Thoracic aorta (tissue), 2 donors: Measurements from ENCODE around the gene CFAP52. TPM values are rescaled to one million over a fixed set of nuclear protein-coding genes. Genes with fewer than 3 reads are reported as not detected.
"Not testable (repeated sequence)": the region's sequence is repeated elsewhere in the genome, so short reads cannot be mapped to it uniquely, and the experiment has no call there.

Experiments used
- ATAC-seq: fragments of 150-250 bp; one replicate; pipeline ENCODE4 v1.8.0; 2017; ENCODE audit warnings: low read depth; ENCODE audit not compliant: insufficient number of reproducible peaks, low FRiP score
- DNase-seq: peaks from one replicate; pipeline ENCODE4 v3.0.0-alpha.2; 2020; ENCODE audit warnings: low spot score
- H3K27ac ChIP-seq, 2 donors: fragments of 200-600 bp; sonication (generic); 1 replicate in 1 of 2; 2 replicates in 1 of 2; pipeline ENCODE4 v1.5.1; 2016; ENCODE audit warnings: mild to moderate bottlenecking in 2 of 2, moderate library complexity in 2 of 2
- H3K27me3 ChIP-seq: fragments of 200-600 bp; sonication (generic); replicated peaks from 2 replicates; pipeline ENCODE4 v1.6.0; 2016; ENCODE audit warnings: mild to moderate bottlenecking; ENCODE audit not compliant: insufficient read depth
- H3K36me3 ChIP-seq: fragments of 200-600 bp; sonication (generic); one replicate; pipeline ENCODE4 v1.5.1; 2016
- H3K4me1 ChIP-seq, 2 donors: fragments of 200-600 bp; sonication (generic); 1 replicate in 1 of 2; 2 replicates in 1 of 2; pipeline versions ENCODE4 v1.5.1 to v1.6.0; 2016; ENCODE audit warnings: low read depth in 2 of 2, mild to moderate bottlenecking in 1 of 2; ENCODE audit not compliant: control insufficient read depth in 1 of 2
- H3K4me3 ChIP-seq: fragments of 200-600 bp; sonication (generic); 2 replicates; pipeline ENCODE4 v1.5.1; 2016; ENCODE audit warnings: mild to moderate bottlenecking
- H3K9me3 ChIP-seq: fragments of 200-600 bp; sonication (generic); 2 replicates; pipeline ENCODE4 v1.5.1; 2016
- total RNA-seq, 2 donors: library from RNA; depleted of rRNA; stranded (reverse); fragments of >200 nt; gene quantifications; one replicate each; pipeline versions ENCODE4 v1.1.0 to v1.2.3, GENCODE V29; 2016
- TF ChIP-seq, protein P1 (sequence below): fragments of 200-600 bp; sonication (generic); IDR thresholded peaks from one replicate; pipeline ENCODE4 v1.5.1; 2019; ENCODE audit warnings: antibody characterized with exemption

CFAP52 gene
- total RNA-seq, 2 donors from 2014 or later, result not detected

DNA sequence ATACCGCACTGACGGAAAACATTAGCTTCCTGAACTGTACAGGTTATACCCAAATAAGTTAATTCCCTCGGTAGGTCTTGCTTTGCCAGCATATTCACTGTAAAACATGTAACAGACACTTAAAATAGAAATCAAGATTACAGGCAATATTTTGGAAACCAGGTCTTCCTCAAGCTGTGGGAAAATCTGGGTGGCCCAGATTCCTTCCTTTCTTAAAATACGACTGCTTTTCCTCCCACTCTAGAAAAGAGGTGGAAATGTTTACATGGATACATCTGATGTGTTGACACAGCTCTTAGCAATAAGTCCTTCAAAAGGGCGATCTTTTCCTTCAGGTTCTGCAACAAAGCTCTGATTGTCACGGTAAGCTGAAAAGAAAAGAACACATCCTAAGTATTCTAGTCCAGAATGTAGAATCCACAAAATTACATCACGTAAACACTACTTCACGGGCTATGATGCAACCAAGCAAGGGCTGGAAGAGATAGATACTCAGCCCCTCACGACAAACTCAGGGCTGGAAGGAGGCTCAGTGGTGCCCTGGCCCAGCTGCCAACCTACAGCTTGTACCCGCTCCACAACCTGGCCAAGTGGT, 19.2 kb upstream of the CFAP52 start:
- Histone ChIP-seq H3K27me3 (no peaks in the 10 kb centered on the region), H3K36me3 (no peaks in the 10 kb centered on the region), H3K4me3 (no peak overlapping the region), H3K9me3 (no peaks in the 10 kb centered on the region), H3K4me1 (no peaks in the 10 kb centered on the region), H3K27ac (no peak overlapping the region)
- no peak for ATAC-seq
- no peak for DNase-seq
- TF ChIP-seq, protein P1, sequence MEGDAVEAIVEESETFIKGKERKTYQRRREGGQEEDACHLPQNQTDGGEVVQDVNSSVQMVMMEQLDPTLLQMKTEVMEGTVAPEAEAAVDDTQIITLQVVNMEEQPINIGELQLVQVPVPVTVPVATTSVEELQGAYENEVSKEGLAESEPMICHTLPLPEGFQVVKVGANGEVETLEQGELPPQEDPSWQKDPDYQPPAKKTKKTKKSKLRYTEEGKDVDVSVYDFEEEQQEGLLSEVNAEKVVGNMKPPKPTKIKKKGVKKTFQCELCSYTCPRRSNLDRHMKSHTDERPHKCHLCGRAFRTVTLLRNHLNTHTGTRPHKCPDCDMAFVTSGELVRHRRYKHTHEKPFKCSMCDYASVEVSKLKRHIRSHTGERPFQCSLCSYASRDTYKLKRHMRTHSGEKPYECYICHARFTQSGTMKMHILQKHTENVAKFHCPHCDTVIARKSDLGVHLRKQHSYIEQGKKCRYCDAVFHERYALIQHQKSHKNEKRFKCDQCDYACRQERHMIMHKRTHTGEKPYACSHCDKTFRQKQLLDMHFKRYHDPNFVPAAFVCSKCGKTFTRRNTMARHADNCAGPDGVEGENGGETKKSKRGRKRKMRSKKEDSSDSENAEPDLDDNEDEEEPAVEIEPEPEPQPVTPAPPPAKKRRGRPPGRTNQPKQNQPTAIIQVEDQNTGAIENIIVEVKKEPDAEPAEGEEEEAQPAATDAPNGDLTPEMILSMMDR, result no peak

DNA sequence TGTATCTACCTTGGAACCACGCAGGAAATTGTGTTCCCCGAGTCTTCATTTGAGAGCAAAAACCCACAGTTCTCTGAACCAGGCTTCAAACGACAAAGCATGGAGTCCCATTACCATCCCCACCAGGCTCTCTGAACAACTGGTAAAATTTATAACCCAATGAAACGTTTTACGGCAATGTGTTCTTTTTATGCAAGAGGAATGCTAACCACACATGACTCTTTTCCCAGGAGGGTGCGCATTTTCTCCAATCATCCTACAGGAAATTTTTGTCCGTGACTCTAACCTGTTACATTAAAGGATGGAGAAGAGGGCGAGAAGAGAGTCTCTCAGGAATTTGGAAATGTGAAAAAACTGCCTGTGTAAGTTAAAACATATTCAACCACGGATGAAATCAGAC, 18.6 kb upstream of the CFAP52 start:
- Histone ChIP-seq H3K9me3 (no peaks in the 10 kb centered on the region), H3K27ac (no peak overlapping the region), H3K4me1 (no peaks in the 10 kb centered on the region), H3K27me3 (no peaks in the 10 kb centered on the region), H3K4me3 (no peak overlapping the region), H3K36me3 (no peaks in the 10 kb centered on the region)
- DNase-seq, result no peak
- TF ChIP-seq, protein P1, result no peak
- no peak for ATAC-seq

DNA sequence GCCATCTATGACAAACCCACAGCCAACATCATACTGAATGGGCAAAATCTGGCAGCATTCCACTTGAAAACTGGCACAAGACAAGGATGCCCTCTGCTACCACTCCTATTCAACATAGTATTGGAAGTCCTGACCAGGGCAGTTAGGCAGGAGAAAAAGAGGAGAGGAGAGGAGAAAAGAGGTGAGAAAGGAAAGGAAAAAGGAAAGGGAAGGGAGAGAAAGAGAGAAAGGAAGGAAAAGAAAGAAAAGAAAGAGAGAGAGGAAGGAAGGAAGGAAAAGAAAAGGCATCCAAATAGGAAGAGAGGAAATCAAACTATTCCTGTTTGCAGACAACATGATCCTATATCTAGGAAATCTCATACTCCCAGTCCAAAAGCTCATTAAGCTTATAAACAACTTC, 12.3 kb upstream of the CFAP52 start:
- H3K36me3 ChIP-seq, result no peaks in the 10 kb centered on the region
- no peak for DNase-seq
- H3K27ac ChIP-seq, result no peak overlapping the region
- H3K4me3 ChIP-seq, result no peak overlapping the region
- H3K4me1 ChIP-seq, result no peaks in the 10 kb centered on the region
- no peaks in the 10 kb centered on the region for H3K27me3 ChIP-seq
- TF ChIP-seq, protein P1, result no peak
- ATAC-seq, result no peak
- H3K9me3 ChIP-seq, result no peaks in the 10 kb centered on the region

DNA sequence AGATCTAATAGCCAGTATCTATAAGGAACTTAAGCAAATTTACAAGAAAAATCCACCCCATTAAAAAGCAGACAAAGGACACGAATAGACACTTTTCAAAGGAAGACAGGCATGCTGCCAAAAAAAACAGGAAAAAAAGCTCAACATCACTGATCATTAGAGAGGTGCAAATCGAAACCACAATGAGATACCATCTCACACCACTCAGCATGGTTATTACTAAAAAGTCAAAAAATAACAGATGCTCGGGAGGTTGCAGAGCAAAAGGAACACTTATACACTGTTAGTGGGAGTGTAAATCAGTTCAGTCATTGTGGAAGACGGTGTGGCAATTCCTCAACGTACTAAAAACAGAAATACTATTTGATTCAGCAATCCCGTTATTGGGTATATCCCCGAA, 10.4 kb upstream of the CFAP52 start:
- no peak overlapping the region for H3K4me3 ChIP-seq

DNA sequence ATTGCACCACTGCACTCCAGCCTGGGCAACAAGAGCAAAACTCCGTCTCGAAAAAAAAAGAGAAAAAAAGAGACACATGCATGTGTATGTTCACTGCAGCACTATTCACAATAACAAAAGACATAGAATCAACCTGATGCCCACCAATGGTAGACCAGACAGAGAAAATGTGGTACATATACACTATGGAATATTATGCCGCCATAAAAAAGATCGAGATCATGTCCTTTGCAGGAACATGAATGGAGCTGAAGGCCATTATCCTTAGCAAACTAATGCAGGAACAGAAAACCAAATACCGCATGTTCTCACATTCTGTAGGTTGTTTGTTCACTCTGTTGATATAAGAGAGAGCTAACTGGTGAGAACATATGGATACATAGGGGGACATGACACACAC, 9.7 kb upstream of the CFAP52 start:
- H3K4me3 ChIP-seq, H3K4me1 ChIP-seq, H3K36me3 ChIP-seq, ATAC-seq, H3K27me3 ChIP-seq, H3K27ac ChIP-seq, DNase-seq, H3K9me3 ChIP-seq: not testable (repeated sequence)

More for the DNA sequence above, 10.4 kb upstream of the CFAP52 start:
- no peak for DNase-seq
- Histone ChIP-seq H3K27me3 (no peaks in the 10 kb centered on the region), H3K27ac (no peak overlapping the region), H3K9me3 (no peaks in the 10 kb centered on the region), H3K4me1 (no peaks in the 10 kb centered on the region), H3K36me3 (no peaks in the 10 kb centered on the region)
- ATAC-seq, result no peak
- TF ChIP-seq, protein P1, result no peak

DNA sequence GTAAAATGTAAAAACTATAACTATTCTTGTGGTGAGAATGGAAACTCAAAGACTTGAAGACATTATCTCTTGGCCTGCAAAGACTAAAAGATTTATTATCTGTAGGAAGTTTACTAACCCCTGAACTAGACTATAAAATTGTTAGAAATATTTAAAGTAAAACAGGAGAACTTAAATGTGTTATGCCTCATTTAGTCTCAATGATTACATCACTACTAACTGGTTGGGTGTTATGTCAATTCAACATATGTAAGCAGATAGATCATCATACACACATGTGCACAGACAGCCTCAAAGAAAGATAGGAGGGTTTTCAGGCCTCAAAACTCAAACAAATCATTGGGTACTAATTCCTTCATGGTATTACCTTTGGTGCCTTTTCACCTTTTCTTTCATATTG, 8.4 kb upstream of the CFAP52 start:
- no peaks in the 10 kb centered on the region for H3K36me3 ChIP-seq
- H3K9me3 ChIP-seq, result no peaks in the 10 kb centered on the region
- no peak overlapping the region for H3K27ac ChIP-seq
- H3K4me3 ChIP-seq, result no peak overlapping the region
- TF ChIP-seq, protein P1, result no peak
- no peak for ATAC-seq
- no peaks in the 10 kb centered on the region for H3K27me3 ChIP-seq
- H3K4me1 ChIP-seq, result no peaks in the 10 kb centered on the region
- no peak for DNase-seq
